Measurements from ENCODE around the gene LRRC10B.

GRCh38 chr11:61545921-61546320 is 37.4 kb downstream of the LRRC10B start:
- TF ChIP-seq CTCF (conservative IDR thresholded peaks at IDR 0.05 in 1 of 2, IDR thresholded peaks at IDR 0.05 in 1 of 2; ENCODE audit: extremely low read depth in 1 of 2, insufficient read depth in 1 of 2, low read depth in 1 of 2, low read length in 2 of 2): no peak
- TF ChIP-seq EZH2 (IDR thresholded peaks at IDR 0.05; ENCODE audit: borderline replicate concordance, low read length): no peak
